Measurements from ENCODE around the gene STRN4. TPM values are rescaled to one million over a fixed set of nuclear protein-coding genes. Genes with fewer than 3 reads are reported as not detected.

The STRN4 gene
- total and polyA plus RNA-seq, 9 of the 15 experiments (the other 6 are each of a cell fraction or from before 2014, with no cell fraction given): 0.62 to 83.7 (median 36.9) TPM

- peak; percentile 63; the same call in 1 of the 2 replicates for TF ChIP-seq JUN (IDR thresholded peaks at IDR 0.05; ENCODE audit: borderline replicate concordance, low read depth, low read length)
- no peak for TF ChIP-seq JUN (CRISPR knock-in tag; IDR thresholded peaks at IDR 0.05; ENCODE audit: borderline replicate concordance)
- TF ChIP-seq HMG20B (CRISPR knock-in tag; IDR thresholded peaks at IDR 0.05): no peak
- TF ChIP-seq, protein P1, sequence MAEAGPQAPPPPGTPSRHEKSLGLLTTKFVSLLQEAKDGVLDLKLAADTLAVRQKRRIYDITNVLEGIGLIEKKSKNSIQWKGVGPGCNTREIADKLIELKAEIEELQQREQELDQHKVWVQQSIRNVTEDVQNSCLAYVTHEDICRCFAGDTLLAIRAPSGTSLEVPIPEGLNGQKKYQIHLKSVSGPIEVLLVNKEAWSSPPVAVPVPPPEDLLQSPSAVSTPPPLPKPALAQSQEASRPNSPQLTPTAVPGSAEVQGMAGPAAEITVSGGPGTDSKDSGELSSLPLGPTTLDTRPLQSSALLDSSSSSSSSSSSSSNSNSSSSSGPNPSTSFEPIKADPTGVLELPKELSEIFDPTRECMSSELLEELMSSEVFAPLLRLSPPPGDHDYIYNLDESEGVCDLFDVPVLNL (CRISPR knock-in tag; IDR thresholded peaks at IDR 0.05; ENCODE audit: low read depth): no peak
- TF ChIP-seq PBX2 (CRISPR knock-in tag; IDR thresholded peaks at IDR 0.05; ENCODE audit: low read depth): no peak
- TF ChIP-seq PBX2 (tag; conservative IDR thresholded peaks at IDR 0.05; ENCODE audit: low read depth): 0 out of 2 replicates have a peak, but pooled peaks have one; percentile 13
- TF ChIP-seq ZNF354B (CRISPR knock-in tag; IDR thresholded peaks at IDR 0.05): no peak
- TF ChIP-seq CTBP1 (IDR thresholded peaks at IDR 0.05; ENCODE audit: borderline replicate concordance): peak; percentile 64; the same call in 1 of the 2 replicates
- 0 out of 2 replicates have a peak, but pooled peaks have one; percentile 12 for TF ChIP-seq ZEB2 (IDR thresholded peaks at IDR 0.05)
- TF ChIP-seq SPI1 (IDR thresholded peaks at IDR 0.05; ENCODE audit: borderline replicate concordance, low read depth, low read length): peak; percentile 98
- TF ChIP-seq MYC (IDR thresholded peaks at IDR 0.05; ENCODE audit: low read depth, low read length): peak; percentile 59; the same call in 1 of the 2 replicates
- TF ChIP-seq MYC (CRISPR knock-in tag; IDR thresholded peaks at IDR 0.05; ENCODE audit: borderline replicate concordance, low read depth): no peak
- peak; percentile 68; the same call in 1 of the 2 replicates for TF ChIP-seq ZKSCAN1 (IDR thresholded peaks at IDR 0.05; ENCODE audit: low read depth, low read length)
- 0 out of 2 replicates have a peak, but pooled peaks have one; percentile 17 for TF ChIP-seq GABPA (tag; conservative IDR thresholded peaks at IDR 0.05; ENCODE audit: low read depth)
- TF ChIP-seq, protein P2, sequence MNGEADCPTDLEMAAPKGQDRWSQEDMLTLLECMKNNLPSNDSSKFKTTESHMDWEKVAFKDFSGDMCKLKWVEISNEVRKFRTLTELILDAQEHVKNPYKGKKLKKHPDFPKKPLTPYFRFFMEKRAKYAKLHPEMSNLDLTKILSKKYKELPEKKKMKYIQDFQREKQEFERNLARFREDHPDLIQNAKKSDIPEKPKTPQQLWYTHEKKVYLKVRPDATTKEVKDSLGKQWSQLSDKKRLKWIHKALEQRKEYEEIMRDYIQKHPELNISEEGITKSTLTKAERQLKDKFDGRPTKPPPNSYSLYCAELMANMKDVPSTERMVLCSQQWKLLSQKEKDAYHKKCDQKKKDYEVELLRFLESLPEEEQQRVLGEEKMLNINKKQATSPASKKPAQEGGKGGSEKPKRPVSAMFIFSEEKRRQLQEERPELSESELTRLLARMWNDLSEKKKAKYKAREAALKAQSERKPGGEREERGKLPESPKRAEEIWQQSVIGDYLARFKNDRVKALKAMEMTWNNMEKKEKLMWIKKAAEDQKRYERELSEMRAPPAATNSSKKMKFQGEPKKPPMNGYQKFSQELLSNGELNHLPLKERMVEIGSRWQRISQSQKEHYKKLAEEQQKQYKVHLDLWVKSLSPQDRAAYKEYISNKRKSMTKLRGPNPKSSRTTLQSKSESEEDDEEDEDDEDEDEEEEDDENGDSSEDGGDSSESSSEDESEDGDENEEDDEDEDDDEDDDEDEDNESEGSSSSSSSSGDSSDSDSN (IDR thresholded peaks at IDR 0.05; ENCODE audit: borderline replicate concordance in 1 of 2, low read depth in 2 of 2, low read length in 2 of 2): peak in 1 of 2 experiments; percentile 88; a peak in 2 of 4 replicates
- TF ChIP-seq, protein P3, sequence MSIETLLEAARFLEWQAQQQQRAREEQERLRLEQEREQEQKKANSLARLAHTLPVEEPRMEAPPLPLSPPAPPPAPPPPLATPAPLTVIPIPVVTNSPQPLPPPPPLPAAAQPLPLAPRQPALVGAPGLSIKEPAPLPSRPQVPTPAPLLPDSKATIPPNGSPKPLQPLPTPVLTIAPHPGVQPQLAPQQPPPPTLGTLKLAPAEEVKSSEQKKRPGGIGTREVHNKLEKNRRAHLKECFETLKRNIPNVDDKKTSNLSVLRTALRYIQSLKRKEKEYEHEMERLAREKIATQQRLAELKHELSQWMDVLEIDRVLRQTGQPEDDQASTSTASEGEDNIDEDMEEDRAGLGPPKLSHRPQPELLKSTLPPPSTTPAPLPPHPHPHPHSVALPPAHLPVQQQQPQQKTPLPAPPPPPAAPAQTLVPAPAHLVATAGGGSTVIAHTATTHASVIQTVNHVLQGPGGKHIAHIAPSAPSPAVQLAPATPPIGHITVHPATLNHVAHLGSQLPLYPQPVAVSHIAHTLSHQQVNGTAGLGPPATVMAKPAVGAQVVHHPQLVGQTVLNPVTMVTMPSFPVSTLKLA (conservative IDR thresholded peaks at IDR 0.05): peak in 1 of 2 experiments; percentile 69; a peak in 2 of 4 replicates
- TF ChIP-seq DPF2 (IDR thresholded peaks at IDR 0.05): peak; percentile 67
- no peak for TF ChIP-seq ZNF655 (CRISPR knock-in tag; IDR thresholded peaks at IDR 0.05)
These were observed 15.2 kb downstream of the STRN4 start (continued) for GRCh38 chr19:46731007-46731501.
